Activated CD4-positive, alpha-beta T cell treated with anti-CD3 and anti-CD28 coated beads, Interleukin-2, amount 50 U/mL, for 16 hours (primary cell): ENCODE results near the gene AKNA.

Experiments used
- DNase-seq: peaks from one replicate; pipeline ENCODE4 v3.0.0-alpha.2; 2020

Gene AKNA

GRCh38 chr9:114373960-114374730, 13.6 kb downstream of the AKNA start:
- no peak for DNase-seq

- peak; percentile 95 for DNase-seq
These were observed 14.8 kb downstream of the AKNA start for GRCh38 chr9:114372921-114373448.

GRCh38 chr9:114371973-114372917, 15.5 kb downstream of the AKNA start:
- DNase-seq: peak; percentile 82

GRCh38 chr9:114371343-114371944, 16.3 kb downstream of the AKNA start:
- DNase-seq: no peak

- no peak for DNase-seq
These were observed 16.8 kb downstream of the AKNA start for GRCh38 chr9:114370968-114371320.

GRCh38 chr9:114370251-114370967, 17.4 kb downstream of the AKNA start:
- no peak for DNase-seq

GRCh38 chr9:114369216-114370130, 18.3 kb downstream of the AKNA start:
- DNase-seq: no peak

- DNase-seq: no peak
These were observed 19.8 kb downstream of the AKNA start for GRCh38 chr9:114367772-114368569.

- DNase-seq: no peak
These were observed 20.4 kb downstream of the AKNA start for GRCh38 chr9:114367366-114367765.

GRCh38 chr9:114366334-114367128, 21.3 kb downstream of the AKNA start:
- peak; percentile 76 for DNase-seq

- DNase-seq: no peak
These were observed 22.6 kb downstream of the AKNA start for GRCh38 chr9:114365194-114365593.

- peak; percentile 57 for DNase-seq
These were observed 23.4 kb downstream of the AKNA start for GRCh38 chr9:114364134-114365041.

- DNase-seq: peak; percentile 44
These were observed 24.4 kb downstream of the AKNA start for GRCh38 chr9:114363424-114363823.

GRCh38 chr9:114362394-114362793, 25.4 kb downstream of the AKNA start:
- DNase-seq: no peak

- no peak for DNase-seq
These were observed 26.2 kb downstream of the AKNA start for GRCh38 chr9:114361542-114361941.

- DNase-seq: no peak
These were observed 28.0 kb downstream of the AKNA start for GRCh38 chr9:114359801-114360200.

GRCh38 chr9:114357911-114358328, 29.9 kb downstream of the AKNA start:
- no peak for DNase-seq

- DNase-seq: no peak
These were observed 30.4 kb downstream of the AKNA start for GRCh38 chr9:114357360-114357759.

GRCh38 chr9:114356792-114357191, 31.0 kb downstream of the AKNA start:
- no peak for DNase-seq
